ENCODE measurements around the gene CCL24. TPM values are rescaled to one million over a fixed set of nuclear protein-coding genes. Genes with fewer than 3 reads are reported as not detected.
"Not testable (repeated sequence)": the region's sequence is repeated elsewhere in the genome, so short reads cannot be mapped to it uniquely, and the experiment has no call there.

The CCL24 gene
- not detected for total RNA-seq
- 10 to 100 TPM; 24.4 to 32.8 (median 25.2) TPM for polyA plus RNA-seq

- TF ChIP-seq EP300 (IDR thresholded peaks at IDR 0.05) (no peak), POLR2A (IDR thresholded peaks at IDR 0.05) (no peak), POLR2AphosphoS5 (IDR thresholded peaks at IDR 0.05) (no peak)
- TF ChIP-seq, protein P1, sequence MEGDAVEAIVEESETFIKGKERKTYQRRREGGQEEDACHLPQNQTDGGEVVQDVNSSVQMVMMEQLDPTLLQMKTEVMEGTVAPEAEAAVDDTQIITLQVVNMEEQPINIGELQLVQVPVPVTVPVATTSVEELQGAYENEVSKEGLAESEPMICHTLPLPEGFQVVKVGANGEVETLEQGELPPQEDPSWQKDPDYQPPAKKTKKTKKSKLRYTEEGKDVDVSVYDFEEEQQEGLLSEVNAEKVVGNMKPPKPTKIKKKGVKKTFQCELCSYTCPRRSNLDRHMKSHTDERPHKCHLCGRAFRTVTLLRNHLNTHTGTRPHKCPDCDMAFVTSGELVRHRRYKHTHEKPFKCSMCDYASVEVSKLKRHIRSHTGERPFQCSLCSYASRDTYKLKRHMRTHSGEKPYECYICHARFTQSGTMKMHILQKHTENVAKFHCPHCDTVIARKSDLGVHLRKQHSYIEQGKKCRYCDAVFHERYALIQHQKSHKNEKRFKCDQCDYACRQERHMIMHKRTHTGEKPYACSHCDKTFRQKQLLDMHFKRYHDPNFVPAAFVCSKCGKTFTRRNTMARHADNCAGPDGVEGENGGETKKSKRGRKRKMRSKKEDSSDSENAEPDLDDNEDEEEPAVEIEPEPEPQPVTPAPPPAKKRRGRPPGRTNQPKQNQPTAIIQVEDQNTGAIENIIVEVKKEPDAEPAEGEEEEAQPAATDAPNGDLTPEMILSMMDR (IDR thresholded peaks at IDR 0.05), result no peak
- no peaks in the 10 kb centered on the region for H3K9me3 ChIP-seq
- 40 to 68% methylated on average over 7 of the region's 7 CpGs for WGBS, 2 donors
- H3K4me1 ChIP-seq, result no peaks in the 10 kb centered on the region
- H3K27ac ChIP-seq, result no peak within 1 kb of the TSS
- H3K27me3 ChIP-seq, result no peaks in the 10 kb centered on the region
- intact Hi-C loops (cut with DNase I), result no loop called here
- no peaks in the 10 kb centered on the region for H3K36me3 ChIP-seq
- no peak for DNase-seq
- no peak within 1 kb of the TSS for H3K4me3 ChIP-seq
Measured at GRCh38 chr7:75813781-75814236, at the start of gene CCL24. CCL24 (minus strand) TSS chr7:75813806; CDS start chr7:75813715, 91 bp downstream.

DNA sequence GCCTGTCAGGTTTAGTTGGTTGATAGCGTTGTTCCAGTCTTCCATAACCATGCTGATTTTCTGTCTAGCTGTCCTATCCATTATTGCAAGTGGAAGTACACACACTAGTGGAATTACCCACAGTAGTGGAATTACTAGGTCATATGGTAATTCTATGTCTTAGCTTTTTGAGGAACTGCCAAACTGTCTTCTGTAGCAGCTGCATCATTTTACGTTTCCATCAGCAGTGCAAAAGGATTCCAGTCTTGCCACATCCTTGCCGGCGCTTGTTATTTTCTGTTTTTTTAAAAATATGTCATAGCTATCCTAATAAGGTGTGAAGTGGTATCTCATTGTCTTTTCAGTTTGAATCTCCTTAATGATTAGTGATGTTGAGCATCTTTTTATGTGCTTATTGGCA is 48.0 kb upstream of the CCL24 start:
- 70 to 82% methylated on average over 4 of the region's 4 CpGs for WGBS, 2 donors
- DNase-seq, result no peak
- Histone ChIP-seq H3K36me3 (no peaks in the 10 kb centered on the region), H3K4me3 (no peak overlapping the region), H3K27ac (peak overlapping the region in 1 of 4 donors; percentile 27), H3K9me3 (no peaks in the 10 kb centered on the region), H3K27me3 (no peaks in the 10 kb centered on the region), H3K4me1 (peaks cover 0 to 2% (median 0%) of the 10 kb centered on the region in 4 donors)
- peak in 3 of 4 donors; percentile 23 to 52 (median 49) for TF ChIP-seq POLR2AphosphoS5 (IDR thresholded peaks at IDR 0.05)
- TF ChIP-seq EP300 (IDR thresholded peaks at IDR 0.05), result peak in 1 of 4 donors; percentile 10
- TF ChIP-seq POLR2A (IDR thresholded peaks at IDR 0.05), result no peak
- intact Hi-C loops (cut with DNase I), result no loop called here

- H3K4me1 ChIP-seq, result no peaks in the 10 kb centered on the region
- TF ChIP-seq POLR2AphosphoS5 (IDR thresholded peaks at IDR 0.05) (no peak), EP300 (IDR thresholded peaks at IDR 0.05) (no peak)
- no peak for DNase-seq
- intact Hi-C loops (cut with DNase I), result no loop called here
- H3K27me3 ChIP-seq, result no peaks in the 10 kb centered on the region
- no peak overlapping the region for H3K27ac ChIP-seq
- H3K4me3 ChIP-seq, result no peak overlapping the region
- no peaks in the 10 kb centered on the region for H3K9me3 ChIP-seq
- no peaks in the 10 kb centered on the region for H3K36me3 ChIP-seq
Measured at GRCh38 chr7:75858410-75858809, 44.8 kb upstream of the CCL24 start.

DNA sequence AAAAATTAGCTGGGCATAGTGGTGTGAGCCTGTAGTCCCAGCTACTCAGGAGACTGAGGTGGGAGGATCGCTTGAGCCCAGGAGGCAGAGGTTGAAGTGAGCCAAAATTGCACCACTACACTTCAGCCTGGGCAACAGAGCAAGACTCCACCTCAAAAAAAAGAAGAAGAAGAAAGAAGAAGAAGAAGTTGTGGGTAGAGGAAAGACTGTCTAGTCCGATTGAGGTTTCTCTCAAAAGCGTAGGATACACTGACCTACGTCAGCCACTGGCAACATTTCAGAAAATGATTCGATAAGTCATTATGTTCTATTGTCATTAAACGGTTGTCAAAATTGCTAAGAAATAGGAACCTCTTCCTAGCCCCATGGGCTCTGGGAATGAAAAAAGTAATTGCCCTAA is 42.9 kb upstream of the CCL24 start:
- no peak overlapping the region for H3K27ac ChIP-seq
- H3K27me3 ChIP-seq, result no peaks in the 10 kb centered on the region
- no peaks in the 10 kb centered on the region for H3K36me3 ChIP-seq
- DNase-seq, result no peak
- H3K4me1 ChIP-seq, result no peaks in the 10 kb centered on the region
- WGBS, 2 donors, result 72 to 87% methylated on average over 6 of the region's 6 CpGs
- intact Hi-C loops (cut with DNase I), result no loop called here
- no peak overlapping the region for H3K4me3 ChIP-seq
- TF ChIP-seq, protein P1 (IDR thresholded peaks at IDR 0.05), result no peak
- TF ChIP-seq POLR2A (IDR thresholded peaks at IDR 0.05) (no peak), POLR2AphosphoS5 (IDR thresholded peaks at IDR 0.05) (no peak), EP300 (IDR thresholded peaks at IDR 0.05) (no peak)
- H3K9me3 ChIP-seq, result no peaks in the 10 kb centered on the region

GRCh38 chr7:75854813-75855345 is 41.3 kb upstream of the CCL24 start:
- H3K9me3 ChIP-seq; H3K36me3 ChIP-seq; H3K4me3 ChIP-seq; DNase-seq; intact Hi-C loops (cut with DNase I); H3K27me3 ChIP-seq; H3K27ac ChIP-seq; H3K4me1 ChIP-seq: not testable (repeated sequence)
- 80 to 94% methylated on average over 10 of the region's 10 CpGs for WGBS, 2 donors

GRCh38 chr7:75854233-75854632 is 40.6 kb upstream of the CCL24 start:
- Histone ChIP-seq H3K9me3 (no peaks in the 10 kb centered on the region), H3K27ac (no peak overlapping the region), H3K27me3 (no peaks in the 10 kb centered on the region), H3K36me3 (no peaks in the 10 kb centered on the region), H3K4me1 (no peaks in the 10 kb centered on the region), H3K4me3 (no peak overlapping the region)
- no peak for TF ChIP-seq POLR2A (IDR thresholded peaks at IDR 0.05)
- TF ChIP-seq EP300 (IDR thresholded peaks at IDR 0.05), result no peak
- TF ChIP-seq, protein P1 (IDR thresholded peaks at IDR 0.05), result no peak
- TF ChIP-seq POLR2AphosphoS5 (IDR thresholded peaks at IDR 0.05), result no peak
- no peak for DNase-seq
- WGBS, 2 donors, result 80 to 85% methylated on average over 5 of the region's 5 CpGs
- intact Hi-C loops (cut with DNase I), result no loop called here
